Osteocyte (in vitro differentiated cells): Measurements from ENCODE around the gene LYAR. TPM values are rescaled to one million over a fixed set of nuclear protein-coding genes. Genes with fewer than 3 reads are reported as not detected.
"Not testable (repeated sequence)": the region's sequence is repeated elsewhere in the genome, so short reads cannot be mapped to it uniquely, and the experiment has no call there.

ENCODE experiments used
- DNase-seq: peaks from one replicate; pipeline ENCODE4 v3.0.0; 2021; ENCODE audit warnings: mixed read lengths; ENCODE audit not compliant: unreplicated experiment; ENCODE audit errors: extremely low spot score
- H3K27ac Mint-ChIP-seq: one replicate; pipeline ENCODE4 v1.8.0; 2021; ENCODE audit warnings: mild to moderate bottlenecking, mixed read lengths; ENCODE audit not compliant: unreplicated experiment
- H3K27me3 Mint-ChIP-seq: one replicate; pipeline ENCODE4 v1.8.0; 2021; ENCODE audit warnings: mixed read lengths; ENCODE audit not compliant: unreplicated experiment
- H3K36me3 Mint-ChIP-seq: one replicate; pipeline ENCODE4 v1.8.0; 2021; ENCODE audit warnings: mixed read lengths; ENCODE audit not compliant: unreplicated experiment
- H3K4me1 Mint-ChIP-seq: one replicate; pipeline ENCODE4 v1.8.0; 2021; ENCODE audit warnings: mixed read lengths; ENCODE audit not compliant: unreplicated experiment
- H3K4me3 Mint-ChIP-seq: one replicate; pipeline ENCODE4 v1.8.0; 2021; ENCODE audit warnings: mild to moderate bottlenecking, moderate library complexity, mixed read lengths; ENCODE audit not compliant: unreplicated experiment
- H3K9me3 Mint-ChIP-seq: one replicate; pipeline ENCODE4 v1.8.0; 2021; ENCODE audit warnings: mixed read lengths; ENCODE audit not compliant: unreplicated experiment
- total RNA-seq: library from RNA; stranded (reverse); gene quantifications from 2 replicates; pipeline ENCODE4 v1.2.1, GENCODE V29; 2021
- TF ChIP-seq, protein P1 (sequence below): fragments of 200-600 bp; sonication (generic); IDR thresholded peaks from 2 replicates; pipeline ENCODE4 v1.5.0; 2021; ENCODE audit warnings: antibody characterized with exemption, mild to moderate bottlenecking, moderate library complexity

The LYAR gene
- total RNA-seq, 1 donor from 2014 or later = 8.2 TPM

DNA sequence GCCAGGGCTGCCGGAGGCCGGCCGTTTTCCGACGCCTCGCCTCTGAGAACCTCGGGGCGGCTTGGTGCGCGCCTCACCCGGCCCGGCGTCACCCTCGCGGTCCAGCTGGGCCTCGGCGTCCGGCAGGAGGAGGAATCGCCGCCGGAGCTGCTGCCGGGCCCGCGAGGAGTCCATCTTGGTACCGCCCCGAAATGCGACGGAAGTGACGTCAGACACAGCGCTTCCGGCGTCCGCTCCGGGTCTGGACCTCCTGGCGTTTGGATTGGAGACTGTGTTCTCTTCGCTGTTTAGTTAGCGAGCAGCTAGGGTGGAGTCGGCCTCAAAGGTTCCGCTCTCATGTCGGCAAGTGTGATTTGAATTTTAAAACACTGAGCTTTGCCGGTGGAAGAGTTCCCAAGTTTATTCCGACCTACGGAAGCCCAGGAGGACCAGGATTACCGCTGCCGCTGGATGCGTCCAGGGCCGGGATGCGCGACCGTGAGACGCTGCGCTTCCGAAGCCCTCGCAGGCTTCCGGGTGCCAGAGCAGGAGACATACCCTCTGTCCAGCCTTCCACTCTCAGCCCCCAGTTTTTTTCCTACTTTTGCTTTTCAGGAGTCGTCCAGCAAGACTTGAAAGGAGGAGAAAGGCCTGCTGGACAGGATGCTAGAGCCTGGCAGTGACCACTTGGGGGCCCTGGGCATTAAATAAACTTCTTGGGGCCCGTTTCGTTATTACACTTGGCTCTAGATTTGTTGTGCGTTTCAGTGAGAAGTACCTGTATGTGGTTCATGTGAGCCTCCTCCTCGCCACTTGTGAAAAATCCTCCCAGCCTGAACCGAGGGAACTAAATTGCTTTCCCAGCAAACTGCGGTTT is 41.7 kb downstream of the LYAR start, which contains the start of gene TMEM128:
Gene TMEM128, minus strand, starts transcription at position 195 of the 856 bp plus-strand sequence. Its CDS starts 21 bp downstream, at position 174.
- Mint-ChIP-seq H3K36me3 (peaks cover 16% of the 10 kb centered on the region), H3K27me3 (peaks cover 3% of the 10 kb centered on the region), H3K4me1 (peaks cover 12% of the 10 kb centered on the region), H3K27ac (peak within 1 kb of the TSS; percentile 99), H3K9me3 (no peaks in the 10 kb centered on the region), H3K4me3 (peak within 1 kb of the TSS; percentile 84)
- TF ChIP-seq, protein P1, sequence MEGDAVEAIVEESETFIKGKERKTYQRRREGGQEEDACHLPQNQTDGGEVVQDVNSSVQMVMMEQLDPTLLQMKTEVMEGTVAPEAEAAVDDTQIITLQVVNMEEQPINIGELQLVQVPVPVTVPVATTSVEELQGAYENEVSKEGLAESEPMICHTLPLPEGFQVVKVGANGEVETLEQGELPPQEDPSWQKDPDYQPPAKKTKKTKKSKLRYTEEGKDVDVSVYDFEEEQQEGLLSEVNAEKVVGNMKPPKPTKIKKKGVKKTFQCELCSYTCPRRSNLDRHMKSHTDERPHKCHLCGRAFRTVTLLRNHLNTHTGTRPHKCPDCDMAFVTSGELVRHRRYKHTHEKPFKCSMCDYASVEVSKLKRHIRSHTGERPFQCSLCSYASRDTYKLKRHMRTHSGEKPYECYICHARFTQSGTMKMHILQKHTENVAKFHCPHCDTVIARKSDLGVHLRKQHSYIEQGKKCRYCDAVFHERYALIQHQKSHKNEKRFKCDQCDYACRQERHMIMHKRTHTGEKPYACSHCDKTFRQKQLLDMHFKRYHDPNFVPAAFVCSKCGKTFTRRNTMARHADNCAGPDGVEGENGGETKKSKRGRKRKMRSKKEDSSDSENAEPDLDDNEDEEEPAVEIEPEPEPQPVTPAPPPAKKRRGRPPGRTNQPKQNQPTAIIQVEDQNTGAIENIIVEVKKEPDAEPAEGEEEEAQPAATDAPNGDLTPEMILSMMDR = peak; percentile 33
- DNase-seq = peak; percentile 96

DNA sequence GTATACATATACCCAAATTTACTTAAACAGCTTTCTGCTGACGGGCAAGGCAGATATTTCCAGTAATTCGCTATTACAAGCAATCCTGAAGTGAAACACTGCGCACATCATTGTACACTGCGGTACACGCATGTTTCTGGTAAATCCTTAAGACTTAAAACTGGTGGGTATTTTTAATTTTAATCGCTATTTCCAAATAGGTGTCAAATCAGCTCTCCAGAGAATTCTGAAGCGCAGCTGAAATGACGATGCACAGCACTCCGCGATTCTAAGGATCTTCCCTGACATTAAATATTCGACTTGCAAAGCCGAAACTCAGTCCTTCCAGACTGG is 42.3 kb downstream of the LYAR start:
- TF ChIP-seq, protein P1 = no peak
- Mint-ChIP-seq H3K27me3 (no peaks in the 10 kb centered on the region), H3K4me1 (peaks cover 12% of the 10 kb centered on the region)

DNA sequence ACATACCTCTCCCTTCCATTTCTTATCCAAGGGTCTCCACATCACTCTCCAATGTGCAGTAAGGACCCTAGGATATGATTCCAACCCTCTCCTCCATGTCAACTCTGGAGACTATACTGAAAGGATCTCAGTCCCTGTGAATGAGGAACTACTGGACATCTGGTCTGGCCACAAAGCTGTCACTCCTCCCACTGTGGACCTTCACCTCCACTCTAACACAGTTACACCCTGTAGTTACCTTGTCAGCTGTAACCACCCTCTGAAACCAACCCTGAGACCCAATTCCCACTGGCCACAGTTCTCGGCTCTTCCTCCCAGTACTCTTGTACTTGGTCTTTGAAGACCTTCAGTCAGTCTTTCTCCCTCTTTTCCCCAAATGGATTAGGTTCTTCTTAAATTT is 44.8 kb downstream of the LYAR start:
- Mint-ChIP-seq H3K4me3 (no peak overlapping the region), H3K27ac (no peak overlapping the region), H3K4me1 (peaks cover 12% of the 10 kb centered on the region), H3K36me3 (peaks cover 24% of the 10 kb centered on the region), H3K27me3 (no peaks in the 10 kb centered on the region), H3K9me3 (no peaks in the 10 kb centered on the region)
- no peak for DNase-seq
- TF ChIP-seq, protein P1 = no peak

More for the DNA sequence above, 42.3 kb downstream of the LYAR start:
- Mint-ChIP-seq H3K36me3 (peaks cover 17% of the 10 kb centered on the region), H3K27ac (peak overlapping the region; percentile 99), H3K9me3 (no peaks in the 10 kb centered on the region), H3K4me3 (peak overlapping the region; percentile 84)
- DNase-seq = no peak

DNA sequence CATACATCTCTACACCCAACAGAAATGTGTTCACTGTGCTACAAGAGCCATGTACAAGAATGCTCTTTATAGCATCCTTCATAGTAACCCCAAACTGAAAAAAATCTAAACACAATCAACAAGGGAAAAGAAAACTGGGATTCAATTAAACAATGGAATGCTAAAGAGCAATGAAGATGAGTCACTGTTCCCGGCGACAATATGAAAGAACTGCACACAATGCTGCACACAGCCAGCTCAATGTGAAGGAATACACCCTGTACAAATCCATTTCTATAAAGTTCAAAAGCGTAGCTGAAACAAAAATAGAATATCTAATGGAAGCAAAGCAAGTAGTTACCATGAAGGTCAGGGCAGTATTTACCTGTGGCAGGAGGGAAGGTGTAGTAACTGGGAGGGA is 50.4 kb downstream of the LYAR start:
- H3K4me1 Mint-ChIP-seq, H3K27ac Mint-ChIP-seq, H3K4me3 Mint-ChIP-seq, DNase-seq, H3K27me3 Mint-ChIP-seq, H3K9me3 Mint-ChIP-seq: not testable (repeated sequence)
- H3K36me3 Mint-ChIP-seq = peaks cover 56% of the 10 kb centered on the region

DNA sequence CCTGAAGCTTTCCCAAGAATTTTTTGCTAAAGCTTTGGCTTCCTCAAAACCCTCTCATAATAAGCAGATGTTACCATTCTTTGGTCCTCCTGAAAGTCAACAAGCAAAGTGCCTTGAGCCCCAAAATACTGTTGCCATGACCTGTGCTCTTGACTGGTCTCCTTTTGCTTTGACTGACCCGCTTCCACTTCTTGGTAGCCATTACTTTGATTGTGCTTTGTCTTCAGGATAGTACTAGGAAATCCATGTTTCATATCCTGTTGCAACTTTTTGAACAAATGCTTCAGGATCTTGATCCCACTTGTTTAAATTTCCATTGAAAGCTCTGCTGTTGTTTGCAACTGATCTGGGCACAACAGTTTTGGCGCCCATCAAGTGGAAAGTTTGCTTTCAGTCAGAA is 56.3 kb downstream of the LYAR start:
- Mint-ChIP-seq H3K36me3 (peaks cover 31% of the 10 kb centered on the region), H3K4me1 (no peaks in the 10 kb centered on the region)
- TF ChIP-seq, protein P1 = no peak

More for the DNA sequence above, 56.3 kb downstream of the LYAR start:
- Mint-ChIP-seq H3K27me3 (no peaks in the 10 kb centered on the region), H3K27ac (no peak overlapping the region), H3K4me3 (no peak overlapping the region), H3K9me3 (peaks cover 15% of the 10 kb centered on the region)
- no peak for DNase-seq
